ENCODE measurements around the gene C9. TPM values are rescaled to one million over a fixed set of nuclear protein-coding genes. Genes with fewer than 3 reads are reported as not detected.

The C9 gene
- total RNA-seq, result not detected
- long read RNA-seq, result 0 reads

- no peak for ATAC-seq
- no peak within 1 kb of the TSS for H3K27ac ChIP-seq
- H3K4me1 ChIP-seq, result no peaks in the 10 kb centered on the region
- TF ChIP-seq CTCF (IDR thresholded peaks at IDR 0.05), result no peak
- H3K27me3 ChIP-seq, result no peaks in the 10 kb centered on the region
- no peaks in the 10 kb centered on the region for H3K9me3 ChIP-seq
- intact Hi-C loops (cut with DNase I), result no loop called here
- H3K4me3 ChIP-seq, result no peak within 1 kb of the TSS
- no peaks in the 10 kb centered on the region for H3K36me3 ChIP-seq
- no peak for DNase-seq
Observed at GRCh38 chr5:39364367-39364766, at the start of gene C9. Gene C9 (minus strand): TSS chr5:39364495. CDS start chr5:39364464, 31 bp downstream.

- peaks cover 5% of the 10 kb centered on the region for H3K36me3 ChIP-seq
- no peak for TF ChIP-seq CTCF (IDR thresholded peaks at IDR 0.05)
- no peak for ATAC-seq
- H3K4me1 ChIP-seq, result peaks cover 70% of the 10 kb centered on the region
- H3K27ac ChIP-seq, result no peak overlapping the region
- H3K4me3 ChIP-seq, result no peak overlapping the region
- intact Hi-C loops (cut with DNase I), result no loop called here
- DNase-seq, result no peak
- H3K9me3 ChIP-seq, result no peaks in the 10 kb centered on the region
- H3K27me3 ChIP-seq, result no peaks in the 10 kb centered on the region
Observed at GRCh38 chr5:39413771-39414170, 49.5 kb upstream of the C9 start.

GRCh38 chr5:39412721-39413394 lies 48.6 kb upstream of the C9 start:
- intact Hi-C loops (cut with DNase I), result no loop called here
- Histone ChIP-seq H3K4me3 (no peak overlapping the region), H3K27ac (no peak overlapping the region), H3K27me3 (no peaks in the 10 kb centered on the region), H3K9me3 (no peaks in the 10 kb centered on the region), H3K36me3 (peaks cover 5% of the 10 kb centered on the region), H3K4me1 (peaks cover 72% of the 10 kb centered on the region)
- TF ChIP-seq CTCF (IDR thresholded peaks at IDR 0.05), result no peak
- DNase-seq, result no peak
- ATAC-seq, result peak; percentile 45

DNA sequence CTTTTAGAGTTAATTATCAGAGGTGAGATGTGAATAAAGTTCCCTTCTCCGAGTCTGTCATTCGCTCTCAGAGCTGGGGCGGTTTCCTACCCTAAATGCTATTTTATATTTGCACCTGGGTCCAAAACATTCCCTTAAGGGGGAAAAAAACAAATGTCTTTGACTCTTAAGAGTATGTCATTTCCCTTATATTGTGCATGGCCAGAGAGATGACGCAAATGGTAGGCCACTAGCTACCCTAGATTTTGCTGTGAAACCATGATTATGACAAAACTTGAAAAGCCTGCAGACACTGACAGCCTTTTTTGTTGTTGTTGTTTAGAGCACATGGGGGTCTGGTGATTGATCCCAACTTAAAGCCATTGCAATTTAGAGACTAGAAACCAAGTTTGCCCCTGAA lies 47.7 kb upstream of the C9 start:
- no peak overlapping the region for H3K4me3 ChIP-seq
- H3K9me3 ChIP-seq, result no peaks in the 10 kb centered on the region
- ATAC-seq (no peak), DNase-seq (no peak)
- H3K27me3 ChIP-seq, result no peaks in the 10 kb centered on the region
- intact Hi-C loops (cut with DNase I), result no loop called here
- H3K27ac ChIP-seq, result peak overlapping the region; percentile 26
- peaks cover 70% of the 10 kb centered on the region for H3K4me1 ChIP-seq
- TF ChIP-seq CTCF (IDR thresholded peaks at IDR 0.05), result no peak
- H3K36me3 ChIP-seq, result peaks cover 4% of the 10 kb centered on the region

GRCh38 chr5:39411061-39411460 lies 46.8 kb upstream of the C9 start:
- Histone ChIP-seq H3K4me3 (no peak overlapping the region), H3K27ac (peak overlapping the region; percentile 26)
- TF ChIP-seq CTCF (IDR thresholded peaks at IDR 0.05), result no peak

DNA sequence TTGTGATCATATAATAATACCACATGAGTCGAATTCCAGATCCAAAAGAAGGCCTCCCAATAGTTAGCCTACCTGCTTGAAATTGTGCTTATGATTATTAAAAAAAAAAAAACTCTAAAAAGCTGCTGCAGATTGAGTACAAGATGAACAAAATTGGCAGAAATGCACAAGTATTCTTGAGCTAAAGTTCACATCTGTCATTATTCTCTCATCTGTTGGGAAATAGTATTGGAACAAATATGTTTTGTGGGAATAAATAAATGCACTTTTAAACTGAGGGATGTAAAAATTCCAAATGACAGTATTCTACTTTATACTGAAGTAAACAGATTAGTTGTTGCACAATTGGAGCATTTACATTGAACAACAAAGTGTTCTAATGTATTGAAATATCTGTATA lies 44.7 kb upstream of the C9 start:
- H3K9me3 ChIP-seq, result no peaks in the 10 kb centered on the region
- H3K27ac ChIP-seq, result no peak overlapping the region
- intact Hi-C loops (cut with DNase I), result no loop called here
- peaks cover 5% of the 10 kb centered on the region for H3K36me3 ChIP-seq
- TF ChIP-seq CTCF (IDR thresholded peaks at IDR 0.05), result no peak
- H3K4me1 ChIP-seq, result peaks cover 54% of the 10 kb centered on the region
- ATAC-seq (no peak), DNase-seq (no peak)
- no peaks in the 10 kb centered on the region for H3K27me3 ChIP-seq
- H3K4me3 ChIP-seq, result no peak overlapping the region

More at GRCh38 chr5:39411061-39411460, 46.8 kb upstream of the C9 start:
- Histone ChIP-seq H3K27me3 (no peaks in the 10 kb centered on the region), H3K4me1 (peaks cover 62% of the 10 kb centered on the region), H3K9me3 (no peaks in the 10 kb centered on the region), H3K36me3 (peaks cover 5% of the 10 kb centered on the region)
- intact Hi-C loops (cut with DNase I), result no loop called here
- ATAC-seq (peak; percentile 76), DNase-seq (no peak)
